Bronchial smooth muscle cell (primary cell): ENCODE measurements around the gene SULT2B1. TPM values are rescaled to one million over a fixed set of nuclear protein-coding genes. Genes with fewer than 3 reads are reported as not detected.

ENCODE experiments used
- total RNA-seq: library from RNA; depleted of rRNA; stranded (reverse); fragments of >200 nt; gene quantifications from 2 replicates; pipeline ENCODE4 v1.2.1, GENCODE V29; 2014

SULT2B1 gene
- 0.16 and 0.17 TPM in 2 replicates for total RNA-seq

DNA sequence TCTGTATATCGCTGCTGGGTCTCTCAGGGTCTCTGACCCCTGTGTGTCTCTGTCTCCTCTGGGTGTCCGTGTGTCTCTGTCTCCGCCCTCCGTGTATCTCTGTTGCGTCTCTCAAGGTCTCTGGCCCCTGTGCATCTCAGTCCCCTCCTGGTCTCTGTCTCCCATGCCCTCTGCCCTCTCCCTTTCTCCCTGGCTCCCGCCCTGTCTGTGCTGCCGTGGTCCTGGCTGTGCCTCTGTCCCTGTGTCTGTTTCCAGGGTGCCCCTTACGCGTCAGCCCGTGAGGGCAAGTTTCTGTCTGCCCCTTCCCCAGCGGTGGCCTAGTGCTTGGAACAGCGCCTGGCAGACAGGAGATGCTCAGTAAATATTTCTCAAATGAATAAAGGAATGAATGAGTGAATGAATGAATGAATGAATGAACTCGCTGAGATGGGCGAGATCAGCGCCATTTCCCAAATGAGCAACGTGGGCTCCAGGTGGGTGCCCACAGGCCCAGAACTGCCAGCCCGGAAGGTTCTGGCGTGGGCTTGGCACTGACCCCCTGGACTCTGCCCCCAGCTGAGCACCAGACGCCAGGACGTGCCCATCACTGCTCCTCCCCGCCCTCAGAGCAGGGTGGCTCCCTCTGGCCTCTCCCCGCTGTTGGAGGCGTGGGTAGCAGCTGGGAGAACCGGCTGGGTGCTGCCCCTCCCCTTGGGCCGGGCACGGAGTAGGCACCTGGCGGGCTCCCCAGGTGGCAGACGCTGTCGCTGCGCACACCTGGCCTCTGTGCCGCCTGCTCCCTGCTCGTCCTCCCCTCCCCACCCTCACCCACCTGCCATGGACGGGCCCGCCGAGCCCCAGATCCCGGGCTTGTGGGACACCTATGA, at the start of gene SULT2B1:
TSS of gene SULT2B1 (plus strand) at position 736 of the 866 bp plus-strand sequence. CDS start at position 817, 81 bp downstream.

DNA sequence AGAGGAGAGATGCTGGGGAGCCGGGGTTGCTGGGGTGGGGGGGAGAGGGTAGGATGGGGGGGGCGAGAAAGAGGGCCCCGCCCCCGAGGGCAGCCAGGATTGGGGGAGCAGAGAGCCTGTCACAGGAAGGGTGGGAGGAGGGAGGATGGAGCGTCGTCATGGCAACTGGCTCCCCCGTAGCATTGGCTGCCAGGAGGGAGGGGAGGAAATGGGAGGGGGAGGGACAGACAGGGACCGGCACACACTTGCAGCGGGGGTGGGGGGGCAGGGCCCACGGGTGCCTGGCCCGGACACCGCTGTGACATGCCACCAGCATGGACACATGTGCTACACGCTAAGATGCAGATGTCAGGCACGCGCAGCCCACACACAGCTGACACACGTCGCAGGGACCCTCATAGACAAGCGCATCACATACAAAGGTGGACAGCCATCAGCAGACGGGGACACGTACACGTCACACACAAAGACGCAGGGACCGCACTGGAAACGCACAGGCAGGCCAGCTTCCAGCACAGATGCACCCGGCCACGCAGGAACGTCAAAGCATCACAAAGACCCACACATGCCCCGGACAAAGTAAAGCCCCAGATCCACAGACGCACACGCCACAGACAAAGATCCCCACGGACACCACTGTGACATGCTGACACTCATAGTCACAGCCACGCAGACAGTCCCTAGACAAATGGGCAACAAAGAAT, 40.0 kb upstream of the SULT2B1 start, which contains the start of gene LMTK3:
TSS of gene LMTK3 (minus strand) at position 36 of the 704 bp plus-strand sequence. CDS start 259 bp downstream, outside the sequence.

DNA sequence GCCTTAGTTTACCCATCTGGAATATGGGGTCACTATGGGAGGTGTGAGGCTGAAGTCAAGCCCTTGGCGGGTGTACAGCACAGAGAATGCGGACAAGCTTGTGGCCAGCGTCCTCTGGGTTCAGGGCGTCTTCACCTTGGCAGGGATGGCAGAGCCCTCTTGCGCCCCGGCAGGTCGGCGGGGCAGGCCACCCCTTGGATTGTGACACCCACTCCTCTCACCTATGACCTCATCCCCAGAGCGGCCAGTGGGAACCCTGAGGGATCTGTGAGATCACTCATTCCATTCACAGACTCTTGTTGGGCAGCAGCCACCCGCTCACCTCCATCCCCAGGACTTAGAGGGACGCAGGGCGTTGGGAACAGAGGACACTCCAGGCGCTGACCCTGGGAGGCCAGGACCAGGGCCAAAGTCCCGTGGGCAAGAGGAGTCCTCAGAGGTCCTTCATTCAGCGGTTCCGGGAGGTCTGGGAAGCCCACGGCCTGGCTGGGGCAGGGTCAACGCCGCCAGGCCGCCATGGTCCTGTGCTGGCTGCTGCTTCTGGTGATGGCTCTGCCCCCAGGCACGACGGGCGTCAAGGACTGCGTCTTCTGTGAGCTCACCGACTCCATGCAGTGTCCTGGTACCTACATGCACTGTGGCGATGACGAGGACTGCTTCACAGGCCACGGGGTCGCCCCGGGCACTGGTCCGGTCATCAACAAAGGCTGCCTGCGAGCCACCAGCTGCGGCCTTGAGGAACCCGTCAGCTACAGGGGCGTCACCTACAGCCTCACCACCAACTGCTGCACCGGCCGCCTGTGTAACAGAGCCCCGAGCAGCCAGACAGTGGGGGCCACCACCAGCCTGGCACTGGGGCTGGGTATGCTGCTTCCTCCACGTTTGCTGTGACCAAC, 54.7 kb downstream of the SULT2B1 start, which contains the start of gene SPACA4:
TSS of gene SPACA4 (plus strand) at position 280 of the 896 bp plus-strand sequence. CDS start at position 517, 237 bp downstream.

DNA sequence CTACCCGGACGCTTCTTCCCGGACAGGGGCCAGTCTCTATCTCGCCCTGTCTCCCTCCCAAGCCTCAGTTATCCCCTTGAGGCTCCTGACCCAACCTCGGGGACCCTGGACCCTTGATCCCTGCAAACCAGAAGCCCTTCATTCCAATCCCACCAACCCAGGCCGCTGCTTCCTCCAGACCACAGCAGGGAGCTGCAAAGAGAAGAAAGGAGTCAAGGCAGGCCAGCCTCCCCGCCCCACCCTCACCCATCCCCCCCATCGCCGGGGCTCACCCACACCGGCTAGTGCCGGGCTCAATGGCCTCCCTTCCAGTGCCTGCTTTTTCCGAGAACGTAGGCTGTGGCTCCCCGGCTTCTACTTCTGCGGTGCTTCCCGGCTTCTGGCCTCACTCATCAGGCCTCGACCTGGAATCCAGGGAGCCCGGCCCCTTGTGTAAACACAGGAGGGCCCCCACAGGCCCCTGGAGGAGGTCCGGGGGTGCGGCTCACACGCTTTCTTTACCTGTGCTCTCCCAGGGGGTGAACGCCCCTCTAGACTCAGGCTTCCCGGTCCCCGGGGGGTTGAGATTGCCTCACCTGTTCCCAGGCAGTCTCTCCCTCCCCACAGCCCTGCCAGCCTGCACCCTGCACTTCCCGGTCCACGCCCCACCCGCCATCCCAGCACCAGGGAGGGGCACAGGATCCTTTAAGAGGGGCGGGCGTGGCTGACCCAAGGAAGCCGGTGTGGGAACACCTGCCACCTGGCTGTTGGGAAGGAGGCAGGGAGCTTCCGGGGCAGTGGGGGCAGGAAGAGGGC, 62.7 kb downstream of the SULT2B1 start, which contains the start of gene FAM83E:
TSS of gene FAM83E (minus strand) at position 641 of the 795 bp plus-strand sequence. CDS start 1,704 bp downstream, outside the sequence.

DNA sequence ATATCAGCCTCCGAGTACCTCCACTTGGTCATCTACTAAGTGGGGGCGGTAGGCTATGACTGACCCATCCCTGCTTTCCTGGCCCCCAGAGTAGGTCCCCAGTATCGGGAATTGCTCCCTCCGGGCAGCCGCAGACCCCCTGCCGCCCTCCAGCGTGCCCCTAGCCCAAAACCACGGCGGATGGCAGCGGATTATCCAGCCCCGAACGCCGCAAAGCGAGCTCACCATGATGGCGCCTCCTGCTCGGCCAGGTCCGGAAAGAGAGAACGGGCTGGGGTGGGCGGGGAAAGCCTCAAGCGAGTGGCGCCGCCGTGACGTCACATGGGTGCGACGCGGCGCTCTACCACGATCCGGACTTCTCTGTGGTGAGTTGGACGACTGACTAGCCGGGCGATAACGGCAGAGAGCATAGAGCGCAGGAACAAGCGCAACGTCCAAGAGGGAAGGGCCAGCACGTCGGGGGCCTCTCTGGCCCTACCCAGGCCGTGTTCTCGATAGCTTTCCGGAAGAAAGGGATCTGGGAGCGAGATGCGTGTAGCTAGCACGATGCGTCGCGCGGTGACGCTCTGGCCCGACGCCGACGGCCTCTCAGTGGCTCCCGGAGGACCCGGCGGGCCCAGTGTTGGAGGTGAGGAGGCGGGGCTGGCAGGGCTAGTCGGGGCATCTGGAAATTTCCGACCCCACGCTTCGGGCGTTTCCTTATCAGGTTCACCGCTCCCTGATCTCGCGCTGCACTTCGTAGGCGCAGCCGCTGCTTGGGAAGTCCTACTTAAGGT, 67.1 kb downstream of the SULT2B1 start, which contains the start of the genes RPL18 and SPHK2:
TSS of gene RPL18 (minus strand) at position 263 of the 776 bp plus-strand sequence. CDS start at position 228, 35 bp downstream.
TSS of gene SPHK2 (plus strand) at position 591 of the 776 bp plus-strand sequence. CDS start 1,009 bp downstream, outside the sequence.

DNA sequence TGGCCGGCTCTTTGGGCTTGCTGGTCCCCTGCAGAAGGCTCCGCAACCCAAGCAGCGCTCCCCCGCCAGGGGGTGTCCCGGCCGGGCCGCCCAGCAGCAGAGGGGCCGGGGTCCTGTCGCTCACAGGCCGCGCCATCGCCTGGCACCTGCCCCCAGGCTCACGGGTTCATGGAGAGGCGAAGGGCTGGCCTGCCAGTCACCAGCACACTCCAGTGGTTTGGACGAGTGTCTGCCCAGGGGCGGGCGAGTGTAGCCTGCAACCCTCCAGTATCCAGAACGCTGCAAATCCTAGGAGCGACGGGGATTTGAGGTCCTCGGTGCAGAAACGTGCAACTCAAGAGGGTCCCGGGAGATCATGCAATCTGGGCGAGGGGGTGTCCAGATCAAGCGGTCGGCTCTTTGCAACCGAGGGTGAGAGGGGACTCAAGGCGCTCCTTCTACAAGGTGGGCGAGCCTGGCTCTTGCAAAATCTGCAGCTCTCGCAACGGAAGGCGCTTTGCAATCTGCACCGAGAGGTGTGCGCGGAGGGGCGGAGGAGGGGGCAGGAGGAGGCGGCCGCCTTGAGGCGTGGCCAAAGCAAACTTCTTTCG, 85.0 kb downstream of the SULT2B1 start, which contains the start of gene DBP:
TSS of gene DBP (minus strand) at position 521 of the 590 bp plus-strand sequence. CDS start at position 136, 385 bp downstream.

DNA sequence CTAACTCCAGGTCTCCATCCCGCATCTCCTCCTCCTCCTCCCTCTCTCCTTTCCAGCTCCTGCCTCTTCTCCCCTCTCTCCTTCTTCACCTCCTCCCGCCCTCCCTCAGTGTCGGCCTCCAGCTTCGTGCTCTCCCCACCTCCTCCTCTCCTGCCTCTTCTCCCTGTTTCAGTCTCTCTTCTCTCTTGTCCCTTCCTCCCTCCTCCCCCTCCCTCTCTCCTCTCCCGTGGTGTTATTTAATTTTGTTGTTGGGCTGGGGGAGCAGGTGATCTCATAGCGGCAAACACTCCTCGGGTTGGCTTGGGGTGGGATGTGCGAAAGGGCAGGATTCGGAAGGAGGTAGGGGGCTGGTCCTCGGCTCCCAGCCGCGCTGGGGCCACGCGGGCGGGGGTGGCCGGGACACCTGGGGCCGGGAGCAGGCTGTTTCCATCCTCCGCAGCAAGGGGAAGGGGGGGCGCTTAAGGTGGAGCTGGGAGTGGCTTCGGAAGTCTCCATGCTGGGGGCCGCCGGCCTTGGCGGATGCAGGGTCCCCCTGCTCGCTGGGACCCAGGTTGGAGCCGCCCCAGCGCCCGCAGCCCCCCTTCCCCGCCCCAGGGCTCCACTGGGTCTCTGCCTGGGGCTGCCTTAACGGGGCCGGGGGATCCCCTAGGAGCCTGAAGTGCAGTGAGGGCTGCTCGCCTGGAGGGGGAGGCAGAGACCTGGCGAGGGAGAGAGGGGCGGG, 94.2 kb downstream of the SULT2B1 start, which contains the start of gene CA11:
TSS of gene CA11 (minus strand) at position 187 of the 721 bp plus-strand sequence. CDS start 555 bp downstream, outside the sequence.

Other genes with a start within 250 kb of the SULT2B1 start
- gene EMP3, start 226.6 kb upstream of the SULT2B1 start, total RNA-seq: 509 and 704 TPM in 2 replicates
- 4.3 and 4.6 TPM in 2 replicates for gene TMEM143, start 188.2 kb upstream of the SULT2B1 start, total RNA-seq
- not detected in 2 replicates for gene SYNGR4, start 187.8 kb upstream of the SULT2B1 start, total RNA-seq
- 44.0 and 48.9 TPM in 2 replicates for gene KDELR1, start 160.6 kb upstream of the SULT2B1 start, total RNA-seq
- 0.17 and 0.63 TPM in 2 replicates for gene GRIN2D, start 158.5 kb upstream of the SULT2B1 start, total RNA-seq
- 8.7 and 17.1 TPM in 2 replicates for gene GRWD1, start 106.2 kb upstream of the SULT2B1 start, total RNA-seq
- 0.16 and 0.26 TPM in 2 replicates for gene KCNJ14, start 96.6 kb upstream of the SULT2B1 start, total RNA-seq
- 31.7 and 37.0 TPM in 2 replicates for gene CYTH2, start 82.8 kb upstream of the SULT2B1 start, total RNA-seq
- under 0.01 and 0.09 TPM in 2 replicates for gene LMTK3, start 40.3 kb upstream of the SULT2B1 start, total RNA-seq
- not detected in 2 replicates for gene SPACA4, start 54.6 kb downstream of the SULT2B1 start, total RNA-seq
- 0.34 and 0.63 TPM in 2 replicates for gene FAM83E, start 62.9 kb downstream of the SULT2B1 start, total RNA-seq
- gene RPL18, start 67.0 kb downstream of the SULT2B1 start, total RNA-seq: 2,147 and 2,501 TPM in 2 replicates
- 4.4 and 7.1 TPM in 2 replicates for gene SPHK2, start 67.3 kb downstream of the SULT2B1 start, total RNA-seq
- gene DBP, start 85.2 kb downstream of the SULT2B1 start, total RNA-seq: 10.2 and 19.2 TPM in 2 replicates
- 3.9 and 10.1 TPM in 2 replicates for gene CA11, start 94.0 kb downstream of the SULT2B1 start, total RNA-seq
- gene NTN5, start 120.8 kb downstream of the SULT2B1 start, total RNA-seq: 0.26 TPM in 1 of 2 replicates, not detected in the other
- 0.17 TPM in 1 of 2 replicates, not detected in the other for gene FUT2, start 143.8 kb downstream of the SULT2B1 start, total RNA-seq
- 0.60 and 0.79 TPM in 2 replicates for gene MAMSTR, start 167.6 kb downstream of the SULT2B1 start, total RNA-seq
- 1.4 and 1.6 TPM in 2 replicates for gene RASIP1, start 188.4 kb downstream of the SULT2B1 start, total RNA-seq
- gene IZUMO1, start 194.7 kb downstream of the SULT2B1 start, total RNA-seq: under 0.01 TPM in 1 of 2 replicates, not detected in the other
- under 0.01 TPM in 2 replicates for gene FUT1, start 200.5 kb downstream of the SULT2B1 start, total RNA-seq
- not detected in 2 replicates for gene FGF21, start 203.4 kb downstream of the SULT2B1 start, total RNA-seq